SW 1271 (cell line): ENCODE results near the gene GPR148.

Source experiments
- DNase-seq, 2 experiments: peaks; one replicate each; lab custom pipeline; 2025; lab: John Stamatoyannopoulos, UW

Gene GPR148

DNA sequence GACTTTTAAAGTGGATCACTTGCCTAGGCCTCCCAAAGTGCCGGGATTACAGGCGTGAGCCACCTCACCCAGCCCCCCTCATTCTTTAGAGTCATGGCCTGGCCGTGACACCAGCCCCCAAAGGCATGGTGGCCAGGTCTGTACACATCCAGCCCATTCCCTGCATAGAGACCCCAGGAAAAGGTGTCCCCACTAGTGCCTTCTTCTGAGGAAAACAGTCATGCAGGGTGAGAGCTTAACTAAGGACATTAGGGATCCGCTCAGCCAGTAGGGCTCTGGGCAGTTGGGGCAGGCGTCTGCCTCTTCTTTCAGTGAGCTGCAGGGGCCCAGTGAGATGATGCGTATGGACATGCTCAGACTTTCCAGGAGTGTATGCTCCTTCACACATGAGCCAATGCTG, 20.8 kb downstream of the GPR148 start:
- no peak for DNase-seq

DNA sequence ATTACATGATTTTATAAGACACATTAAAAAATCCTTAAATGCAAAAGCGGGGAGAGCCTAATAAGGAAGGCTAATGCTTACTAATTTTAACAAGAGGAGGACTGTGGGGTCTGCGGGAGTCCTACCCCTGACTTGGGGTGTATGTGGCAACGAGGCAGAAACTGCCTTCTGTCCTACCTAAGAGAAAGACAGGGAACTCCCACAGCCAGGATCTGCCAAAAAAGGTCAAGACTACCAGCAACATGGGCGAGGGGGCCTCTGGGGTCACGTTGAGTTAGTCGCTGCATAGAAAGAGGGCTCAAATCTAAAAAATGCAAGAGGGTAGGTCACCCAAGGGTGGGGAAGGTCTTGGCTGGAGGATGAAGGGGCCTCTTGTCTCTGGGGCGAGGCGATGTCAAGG, 25.9 kb downstream of the GPR148 start:
- no peak for DNase-seq

DNA sequence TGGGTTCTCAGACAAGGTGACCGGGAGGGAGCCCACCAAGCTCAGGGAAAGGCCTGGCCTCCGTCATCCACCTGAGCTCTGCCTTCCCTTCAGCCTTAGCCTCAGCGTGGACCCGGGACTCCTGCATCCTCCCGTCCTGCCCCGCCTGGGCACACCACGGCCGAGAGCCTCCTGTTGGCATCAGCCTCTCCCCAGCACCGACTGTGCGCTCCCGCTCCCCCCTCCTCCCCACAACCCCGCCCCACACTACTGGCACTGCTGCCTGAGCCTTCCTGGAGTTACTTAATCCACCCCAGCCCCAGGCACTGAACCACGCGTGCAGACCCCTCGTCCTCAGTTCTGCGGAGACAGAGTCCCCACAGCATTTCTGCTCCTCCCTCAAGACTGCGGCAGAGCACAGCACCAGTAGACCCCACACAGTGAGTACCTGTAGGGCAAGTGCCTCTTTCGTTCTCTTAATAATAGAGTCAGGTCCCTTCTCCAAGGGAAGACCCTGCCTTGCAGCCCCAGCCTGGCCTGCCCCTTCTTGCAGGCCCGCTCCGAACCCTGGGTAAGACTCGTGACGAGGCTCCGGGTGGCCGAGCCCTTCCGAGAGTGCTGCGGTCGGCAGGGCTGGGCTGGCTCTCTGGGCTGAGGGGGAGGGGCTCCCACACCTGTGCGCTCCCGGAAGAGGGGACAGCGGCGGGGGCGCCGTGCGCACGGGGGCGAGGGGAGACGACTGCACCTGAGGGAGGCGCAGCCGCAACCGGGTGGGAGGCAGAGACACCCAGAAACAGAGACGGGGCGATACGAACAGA, 26.6 kb downstream of the GPR148 start, which contains the start of gene AMER3:
TSS of gene AMER3 (plus strand) at position 285 of the 797 bp plus-strand sequence. CDS start 6,533 bp downstream, outside the sequence.
- DNase-seq = no peak

DNA sequence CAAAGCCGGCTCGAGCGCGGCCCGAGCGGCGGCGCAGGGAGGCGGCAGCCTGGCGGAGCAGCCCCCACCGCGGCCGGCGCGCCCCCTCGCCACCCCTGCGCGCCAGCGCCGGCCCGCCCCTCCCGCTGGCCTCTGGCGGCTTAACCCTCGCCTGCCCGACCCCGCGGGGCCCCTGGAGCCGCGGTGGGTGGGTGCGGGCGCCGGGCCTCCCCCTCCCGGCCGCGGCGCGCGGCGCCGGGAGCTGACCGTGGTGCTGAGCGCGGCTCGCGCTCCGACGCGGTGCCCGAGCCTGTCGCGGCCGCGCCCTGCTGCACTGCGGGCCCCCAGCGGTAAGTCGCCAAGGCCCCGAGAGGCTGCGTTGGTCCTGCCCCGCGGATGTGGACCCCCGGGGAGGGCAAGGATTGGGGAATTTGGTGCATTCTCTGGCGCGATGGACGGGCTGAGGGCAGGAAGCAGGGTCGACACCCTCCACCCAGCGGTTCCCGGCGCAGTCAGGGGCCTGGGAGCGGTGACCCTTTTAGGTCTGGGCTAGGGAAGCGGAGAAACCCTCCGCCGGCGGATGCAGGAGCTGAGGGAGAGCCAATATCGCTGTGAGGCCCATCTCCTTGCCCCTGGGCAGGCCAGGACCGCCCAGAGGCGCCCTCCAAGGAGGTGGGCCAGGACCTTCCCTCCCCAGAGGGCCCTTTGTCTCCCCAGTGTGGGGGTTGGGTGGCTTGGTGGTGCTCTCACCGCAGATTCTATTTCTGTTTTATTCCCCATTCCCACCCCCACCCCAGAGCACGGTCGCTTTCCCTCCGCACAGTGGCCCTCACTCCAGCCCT, 27.4 kb downstream of the GPR148 start:
- DNase-seq = no peak

DNA sequence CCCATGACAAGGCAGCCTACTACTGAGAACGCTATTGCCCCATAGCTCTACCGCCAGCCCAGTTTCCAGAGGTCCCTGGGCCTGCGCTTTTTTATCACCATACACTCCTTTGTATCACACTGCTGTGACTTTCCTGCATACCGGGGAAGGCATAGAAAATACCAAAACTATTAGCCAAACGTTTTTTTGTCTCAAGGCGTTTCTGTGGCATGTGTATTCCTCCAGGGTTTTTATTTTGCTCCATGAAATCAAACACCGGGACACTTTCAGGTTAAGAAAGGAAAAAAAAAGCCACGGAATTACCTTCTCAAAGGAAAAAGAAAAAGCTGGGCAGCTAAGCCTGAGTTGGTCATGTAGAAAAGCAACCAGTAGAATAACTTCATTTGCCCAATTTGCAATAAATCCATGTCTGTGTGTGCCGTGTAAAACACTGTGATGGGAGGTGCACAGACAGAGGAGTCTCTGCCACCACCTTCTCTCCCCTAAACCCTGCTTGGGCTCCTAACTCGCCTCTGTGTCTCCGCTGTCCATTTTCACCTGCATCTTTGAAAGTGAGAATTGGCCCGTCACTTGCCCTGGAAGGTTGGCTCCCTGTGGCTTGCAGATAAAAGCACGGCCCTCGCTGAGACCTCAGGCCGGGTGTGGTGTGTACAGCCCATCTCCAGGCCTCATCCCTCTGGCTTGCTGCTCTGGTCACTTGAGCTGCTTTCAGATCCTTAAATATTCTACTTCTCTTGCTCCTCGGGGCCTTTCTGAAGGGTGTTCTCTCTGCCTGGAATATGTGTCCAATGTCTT, 28.2 kb downstream of the GPR148 start:
- no peak for DNase-seq

DNA sequence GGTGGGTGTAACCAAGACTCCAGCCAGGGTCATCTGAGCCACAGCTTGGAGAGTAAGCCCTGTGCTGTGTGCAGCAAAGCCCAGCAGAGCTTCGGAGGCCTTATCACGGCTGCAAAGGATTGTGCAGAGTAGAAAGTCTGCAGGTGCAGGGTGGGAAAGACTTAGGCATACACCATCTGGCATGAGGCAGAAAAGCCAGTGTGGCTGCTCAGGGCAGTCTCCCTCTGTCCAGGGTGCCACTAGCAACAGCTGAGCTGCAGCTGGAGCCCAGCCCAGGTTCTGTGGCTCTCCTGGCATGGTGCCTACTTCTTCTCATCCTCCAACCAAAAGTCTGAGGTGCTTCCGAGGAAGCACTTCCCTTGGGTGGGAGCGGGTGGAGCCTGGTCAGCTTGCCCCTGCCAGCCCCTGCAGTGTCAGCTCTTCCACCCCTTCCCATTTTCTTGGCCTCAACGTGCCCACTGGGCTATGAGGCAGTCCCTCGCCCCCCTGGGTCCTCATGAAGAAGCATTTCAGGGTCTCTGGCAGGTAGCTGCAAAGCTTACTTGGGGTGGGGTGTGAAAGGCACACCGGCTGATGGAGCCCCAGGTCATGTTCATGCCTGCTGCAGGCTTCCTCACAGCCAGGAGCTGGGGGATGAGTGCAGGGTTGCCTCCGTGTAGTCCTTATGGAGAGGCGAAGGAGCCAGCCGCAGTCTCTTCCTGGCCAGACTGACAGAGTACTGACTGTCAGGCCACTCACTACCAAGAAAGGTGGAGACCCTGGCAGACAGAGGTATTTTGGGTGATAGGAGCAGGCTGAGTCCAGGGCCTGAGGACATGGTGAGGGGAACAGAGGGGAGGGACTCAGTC, 31.3 kb downstream of the GPR148 start:
- no peak for DNase-seq

DNA sequence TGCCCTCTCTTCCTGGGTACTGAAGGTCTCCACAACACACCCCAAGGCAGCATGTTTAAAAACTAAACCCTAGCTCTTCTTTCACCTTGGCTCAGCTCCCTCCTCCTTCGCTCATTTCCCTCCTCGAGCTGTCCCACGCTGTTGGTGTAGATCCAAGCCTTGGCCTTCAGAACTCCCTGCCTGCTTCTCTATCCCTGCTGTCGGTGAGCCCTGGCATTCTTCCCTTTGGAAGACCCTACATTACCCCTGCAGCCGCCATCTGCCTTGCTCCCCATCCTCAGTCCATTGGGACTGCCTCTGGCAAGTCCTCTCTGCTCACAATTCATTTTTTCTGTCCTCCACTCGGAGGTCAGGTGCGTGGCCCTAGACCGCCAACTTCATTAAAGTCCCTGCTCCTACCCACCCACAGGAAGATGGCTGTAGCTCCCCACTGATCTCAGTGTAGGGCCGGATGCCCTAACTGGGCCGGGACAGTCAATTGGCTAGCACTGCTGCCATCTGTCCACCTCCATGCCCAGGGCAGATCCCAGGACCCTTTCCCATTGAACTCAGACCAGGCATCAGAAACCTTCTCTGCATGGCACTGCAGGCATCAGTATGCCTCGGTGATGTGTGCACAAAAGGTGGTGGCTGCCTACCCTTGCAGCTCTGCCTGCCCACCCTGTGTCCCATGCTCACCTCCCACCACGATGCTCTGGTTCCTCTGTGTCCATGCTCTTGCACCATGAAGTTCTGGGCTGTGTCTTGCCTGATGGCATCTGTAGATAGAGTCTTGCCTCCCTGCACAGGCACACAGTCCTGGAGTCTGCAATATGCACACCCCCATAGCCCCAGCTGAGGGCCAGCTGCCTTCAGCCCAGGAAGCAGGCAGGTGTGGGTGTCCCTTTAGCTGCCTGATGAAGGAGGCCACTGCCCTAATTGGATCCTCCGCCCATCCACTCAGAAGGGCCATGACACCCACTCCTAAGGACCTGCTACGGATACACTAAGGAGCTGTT, 32.2 kb downstream of the GPR148 start:
- DNase-seq = no peak

DNA sequence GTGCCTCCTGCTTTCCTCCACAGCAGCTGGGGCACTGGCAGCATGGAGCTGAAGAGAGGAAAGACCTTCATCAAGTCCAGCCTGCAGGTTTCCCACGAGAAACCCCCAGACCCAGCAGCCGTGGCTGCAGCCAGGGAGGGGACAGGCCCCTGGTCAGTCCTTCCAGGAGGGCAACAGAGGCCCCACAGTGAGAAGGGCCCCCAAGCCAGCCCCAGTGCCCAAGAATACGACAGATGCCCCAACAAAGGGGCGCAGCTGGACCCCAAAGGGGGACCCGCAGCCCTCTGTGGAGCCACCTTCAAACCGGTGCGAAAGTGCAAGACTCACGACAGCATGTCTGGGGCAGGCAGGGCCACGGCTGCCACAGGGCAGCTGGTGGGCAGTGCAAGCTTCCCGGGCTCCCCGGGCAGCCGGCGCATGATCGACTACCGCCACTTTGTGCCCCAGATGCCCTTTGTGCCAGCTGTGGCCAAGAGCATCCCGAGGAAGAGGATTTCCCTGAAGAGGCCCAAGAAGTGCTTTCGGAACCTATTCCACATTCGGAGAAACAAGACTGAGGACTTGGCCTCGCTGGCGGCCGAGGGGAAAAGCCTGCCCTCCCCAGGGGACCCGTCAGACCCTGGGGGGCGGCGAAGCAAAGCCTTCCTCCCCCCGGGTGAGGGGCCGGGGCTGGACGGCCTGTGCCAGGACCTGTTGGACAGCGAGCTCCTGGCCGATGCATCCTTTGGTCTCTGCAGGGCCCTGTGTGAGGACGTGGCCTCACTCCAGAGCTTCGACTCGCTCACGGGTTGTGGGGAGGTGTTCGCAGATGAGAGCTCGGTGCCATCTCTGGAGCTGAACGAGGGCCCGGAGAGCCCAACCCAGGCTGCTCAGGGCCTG, 33.4 kb downstream of the GPR148 start:
- no peak for DNase-seq

DNA sequence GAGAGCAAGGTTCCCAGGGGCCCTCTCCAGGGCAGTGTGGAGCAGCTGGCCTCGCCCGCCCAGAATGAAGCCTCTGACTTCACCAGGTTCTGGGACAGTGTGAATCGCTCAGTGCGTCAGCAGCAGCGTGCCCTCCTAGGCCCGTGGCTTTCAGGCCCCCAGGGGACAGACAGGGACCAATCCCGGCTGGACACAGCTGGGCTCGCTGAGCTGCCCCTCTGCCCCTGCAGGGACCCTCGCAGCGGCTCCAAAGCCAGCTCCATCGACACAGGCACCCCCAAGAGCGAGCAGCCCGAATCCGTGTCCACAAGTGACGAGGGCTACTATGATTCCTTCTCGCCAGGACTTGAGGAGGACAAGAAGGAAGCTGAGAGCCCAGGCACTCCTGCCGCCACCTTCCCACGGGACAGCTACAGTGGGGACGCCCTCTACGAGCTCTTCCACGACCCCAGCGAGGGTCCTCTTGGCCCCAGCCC, 34.1 kb downstream of the GPR148 start:
- no peak for DNase-seq

DNA sequence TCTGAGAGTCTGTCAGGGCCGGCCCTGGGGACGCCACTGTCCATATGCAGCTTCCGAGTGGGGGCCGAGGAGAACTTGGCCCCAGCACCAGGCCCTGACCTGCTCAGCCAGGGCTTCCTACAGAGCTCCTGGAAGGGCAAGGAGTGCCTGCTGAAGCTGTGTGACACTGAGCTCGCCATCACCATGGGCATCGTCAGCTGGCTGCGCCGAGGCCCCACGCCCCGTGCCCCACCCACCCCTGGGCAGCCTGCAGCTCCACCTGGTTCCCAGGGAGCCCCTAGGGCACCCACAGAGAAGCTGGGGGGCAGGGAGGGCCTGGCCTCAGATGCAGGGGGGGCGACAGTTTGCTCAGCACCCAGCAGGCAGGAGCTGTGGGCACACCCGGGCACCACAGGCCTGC, 34.5 kb downstream of the GPR148 start:
- DNase-seq = no peak

DNA sequence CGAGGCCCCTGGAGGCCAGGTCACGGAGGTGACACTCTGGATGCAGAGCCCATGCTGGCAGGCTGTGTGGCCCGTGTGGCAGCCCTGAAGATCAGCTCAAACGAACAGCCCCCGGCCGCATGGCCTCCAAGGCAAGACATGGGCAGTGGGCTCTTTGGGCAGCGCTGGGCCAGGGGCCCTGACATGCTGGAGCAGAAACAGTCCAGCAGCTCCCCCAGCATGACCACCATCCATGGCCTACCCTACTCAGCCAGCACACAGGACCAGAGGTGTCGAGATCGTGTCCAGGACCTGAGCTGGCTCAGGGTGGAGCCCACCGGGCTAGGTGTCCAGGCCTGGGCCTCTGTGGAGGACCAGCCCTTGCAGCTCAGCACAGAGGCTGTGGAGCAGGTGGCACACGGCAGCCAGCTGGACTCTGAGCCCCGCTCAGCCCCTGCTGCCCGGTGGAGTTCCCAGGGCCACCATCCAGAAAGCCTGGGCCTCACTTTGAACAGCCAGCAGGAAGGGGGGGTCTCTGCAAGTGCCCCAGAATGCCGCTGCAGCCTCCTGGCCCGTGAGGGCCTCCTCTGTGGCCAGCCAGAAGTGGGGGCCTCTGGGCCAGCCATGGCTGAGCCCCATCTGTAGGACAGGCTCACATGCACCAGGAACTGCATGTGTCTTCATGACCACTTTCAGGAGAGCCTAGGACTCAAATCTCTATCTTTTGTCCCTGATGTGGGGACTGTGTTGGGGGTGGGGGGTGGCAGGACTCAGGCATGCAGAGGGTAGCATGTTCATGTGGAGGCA, 35.4 kb downstream of the GPR148 start:
- DNase-seq = no peak

DNA sequence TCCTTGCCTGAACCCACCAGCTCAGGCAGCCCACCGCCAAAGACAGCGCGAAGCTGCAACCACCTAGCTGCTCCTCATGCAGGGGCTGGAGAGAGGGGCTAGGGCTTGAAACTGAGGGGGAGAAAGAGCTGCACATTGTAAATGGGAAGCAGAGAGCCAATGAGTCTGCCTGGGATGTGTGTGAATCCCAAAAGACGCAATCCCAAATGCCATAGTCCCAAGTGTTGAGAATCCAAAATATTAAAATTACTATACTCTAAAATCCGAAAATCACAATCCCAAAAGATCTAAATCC, 35.9 kb downstream of the GPR148 start:
- DNase-seq = no peak

DNA sequence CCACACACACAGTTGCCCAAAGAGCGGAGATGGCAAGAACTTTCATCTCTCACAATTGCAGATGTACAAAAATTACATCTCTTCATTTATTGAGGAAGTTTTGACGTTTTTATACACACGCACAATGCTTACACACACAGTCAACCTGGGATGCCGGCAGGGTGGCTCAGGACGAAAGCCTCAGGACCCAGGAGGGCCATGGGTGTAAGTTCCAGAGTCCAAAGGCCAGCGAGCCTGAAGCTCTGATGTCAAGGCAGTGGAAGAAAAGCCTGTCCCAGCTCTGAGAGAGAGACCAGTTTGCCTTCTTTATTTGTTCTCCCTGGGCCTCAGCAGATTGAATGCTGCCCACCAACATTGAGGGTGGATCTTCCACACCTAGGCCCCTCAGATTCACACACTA, 36.6 kb downstream of the GPR148 start:
- DNase-seq = no peak

DNA sequence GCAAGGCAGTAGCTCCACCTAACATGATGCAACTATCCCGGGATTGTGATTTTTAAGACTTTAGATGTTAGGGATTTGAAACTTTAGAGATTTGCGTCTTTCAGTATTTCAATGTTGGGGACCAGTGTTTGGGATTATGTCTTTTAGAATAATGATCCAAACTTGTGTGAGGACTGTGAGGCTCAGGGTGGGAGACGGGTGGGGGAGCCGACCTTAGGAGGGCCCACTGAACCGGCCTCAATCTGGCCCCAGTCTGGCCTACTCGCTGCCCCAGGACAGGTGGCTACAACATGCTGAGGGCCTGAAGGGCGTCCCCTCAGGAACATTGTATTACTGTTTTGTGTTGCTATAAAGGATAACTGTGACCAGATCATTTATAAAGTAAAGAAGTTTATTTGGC, 37.2 kb downstream of the GPR148 start:
- no peak for DNase-seq

DNA sequence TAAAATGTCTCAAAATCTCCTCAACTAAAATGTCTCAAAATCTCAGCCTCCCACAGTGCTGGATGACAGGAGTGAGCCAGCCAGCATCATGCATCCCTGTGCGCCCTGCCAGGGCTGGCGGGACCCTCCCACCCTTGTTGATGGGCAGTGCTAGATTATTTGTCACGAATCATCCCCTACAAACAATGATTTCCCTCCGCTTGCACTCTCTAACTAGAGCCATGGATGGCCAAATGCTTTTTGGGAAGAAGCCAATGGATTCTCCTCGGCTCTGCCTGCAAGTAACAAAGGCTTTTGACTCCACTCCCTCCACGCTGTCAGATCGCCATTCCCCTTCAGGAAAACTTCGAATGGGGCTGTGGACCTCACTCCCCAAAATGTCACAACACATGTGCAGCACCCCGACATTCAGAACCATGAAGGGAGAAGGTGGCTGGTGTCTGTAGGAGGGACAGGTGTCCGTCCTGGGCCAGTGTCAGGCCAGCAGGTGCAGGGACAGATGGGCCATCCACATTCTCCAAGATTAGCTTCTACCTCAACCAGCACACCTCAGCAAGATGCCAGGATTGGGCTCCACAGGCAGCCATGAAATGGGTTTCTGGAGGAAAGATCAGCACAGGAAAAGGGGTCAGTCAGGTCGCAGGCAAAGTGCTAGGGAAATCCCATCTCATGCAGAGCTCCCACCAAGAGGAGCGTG, 38.0 kb downstream of the GPR148 start:
- DNase-seq = no peak

DNA sequence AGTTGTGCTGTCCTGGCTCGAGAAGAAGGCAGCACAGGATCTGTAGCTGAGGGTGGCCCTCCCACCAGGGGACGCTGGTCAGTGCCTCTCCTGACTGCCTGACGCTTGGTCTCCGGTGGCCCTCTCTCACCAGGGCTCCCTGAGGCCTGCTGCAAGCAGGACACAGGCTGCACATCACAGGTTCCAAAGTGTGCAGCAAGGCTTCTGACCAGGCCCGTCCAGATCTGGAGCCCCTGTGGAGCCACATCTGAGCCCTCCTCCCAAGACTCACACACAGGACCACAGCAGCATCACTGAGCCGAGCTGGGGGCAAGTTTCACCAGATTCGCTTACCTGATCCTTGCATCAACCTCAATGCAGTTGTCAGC, 38.5 kb downstream of the GPR148 start:
- no peak for DNase-seq

DNA sequence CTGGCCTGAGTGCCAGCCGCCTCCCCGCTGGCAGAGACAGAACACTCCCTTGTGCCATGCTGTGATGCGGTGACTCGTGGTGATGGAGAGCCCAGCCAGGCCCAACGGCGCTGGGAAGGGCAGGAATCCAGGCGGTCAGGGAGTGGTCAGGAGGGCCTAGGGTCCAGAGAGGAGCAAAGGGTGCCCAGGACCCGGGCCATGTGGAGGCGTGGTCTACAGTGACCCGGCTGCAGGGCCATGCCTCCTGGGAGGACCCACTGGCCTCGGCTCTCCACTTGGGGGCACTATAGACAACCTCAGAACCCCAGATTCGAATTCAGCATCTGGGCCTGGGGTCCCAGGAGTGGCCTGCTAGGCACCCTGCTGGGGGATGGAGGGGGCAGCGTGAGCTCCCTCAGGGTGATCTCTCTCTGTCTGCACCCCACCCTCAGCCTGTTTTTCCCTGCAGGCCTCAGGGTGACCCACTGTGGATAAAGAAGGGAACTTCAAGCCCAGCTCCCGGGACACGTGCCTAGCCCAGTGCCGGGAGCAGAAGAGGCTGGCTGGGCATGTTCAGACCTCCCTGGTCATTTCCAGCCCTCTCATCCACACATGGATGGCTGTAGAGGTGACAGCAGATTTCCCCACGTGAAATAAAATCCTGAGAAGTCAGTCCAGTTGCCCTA, 39.5 kb downstream of the GPR148 start:
- DNase-seq = no peak
